AG04450 (cell line): ENCODE results near the gene SPI1. TPM values are rescaled to one million over a fixed set of nuclear protein-coding genes. Genes with fewer than 3 reads are reported as not detected.

ENCODE experiments used
- CTCF ChIA-PET: fragments of 300-600, 350-600 bp; formaldehyde crosslinking; extraction: SDS; loops from one replicate; lab custom pipeline; 2022; ENCODE audit warnings: antibody characterized with exemption, inconsistent platforms; lab: Charles Lee
- POLR2A ChIA-PET: fragments of 350-600 bp; formaldehyde crosslinking; extraction: SDS; loops from one replicate; lab custom pipeline; 2021; ENCODE audit warnings: antibody characterized with exemption, inconsistent platforms; lab: Yijun Ruan, JAX
- DNase-seq: peaks from one replicate; pipeline ENCODE4 v3.0.0-alpha.2; 2011; ENCODE audit warnings: low read depth, low spot score
- H3K27ac ChIP-seq: one replicate; pipeline ENCODE4 v1.5.1; 2012; ENCODE audit warnings: low read depth, low read length, control low read depth
- H3K27me3 ChIP-seq: one replicate; pipeline ENCODE4 v1.6.0; 2012; ENCODE audit warnings: low read length; ENCODE audit not compliant: control insufficient read depth, insufficient read depth
- H3K4me3 ChIP-seq: 2 replicates; pipeline ENCODE4 v1.5.1; 2011; ENCODE audit warnings: mild to moderate bottlenecking, low read depth, low read length, control low read depth
- H3K9me3 ChIP-seq: 2 replicates; pipeline ENCODE4 v1.5.1; 2012; ENCODE audit warnings: low read length; ENCODE audit not compliant: control insufficient read depth, insufficient read depth
- polyA plus RNA-seq: library from polyadenylated mRNA; depleted of rRNA; stranded (reverse); fragments of >200 nt; gene quantifications from 2 replicates; pipeline ENCODE4 v1.2.3, GENCODE V29; 2011
- TF ChIP-seq, protein P1 (sequence below): IDR thresholded peaks from 2 replicates; pipeline ENCODE4 v1.5.1; 2011; ENCODE audit warnings: low read depth, low read length, control low read depth, inconsistent platforms

The SPI1 gene
- polyA plus RNA-seq, 1 experiment: not detected

- no peak for DNase-seq
- CTCF ChIA-PET: no interaction called here
Observed at GRCh38 chr11:47350315-47350714, 28.0 kb downstream of the SPI1 start.

DNA sequence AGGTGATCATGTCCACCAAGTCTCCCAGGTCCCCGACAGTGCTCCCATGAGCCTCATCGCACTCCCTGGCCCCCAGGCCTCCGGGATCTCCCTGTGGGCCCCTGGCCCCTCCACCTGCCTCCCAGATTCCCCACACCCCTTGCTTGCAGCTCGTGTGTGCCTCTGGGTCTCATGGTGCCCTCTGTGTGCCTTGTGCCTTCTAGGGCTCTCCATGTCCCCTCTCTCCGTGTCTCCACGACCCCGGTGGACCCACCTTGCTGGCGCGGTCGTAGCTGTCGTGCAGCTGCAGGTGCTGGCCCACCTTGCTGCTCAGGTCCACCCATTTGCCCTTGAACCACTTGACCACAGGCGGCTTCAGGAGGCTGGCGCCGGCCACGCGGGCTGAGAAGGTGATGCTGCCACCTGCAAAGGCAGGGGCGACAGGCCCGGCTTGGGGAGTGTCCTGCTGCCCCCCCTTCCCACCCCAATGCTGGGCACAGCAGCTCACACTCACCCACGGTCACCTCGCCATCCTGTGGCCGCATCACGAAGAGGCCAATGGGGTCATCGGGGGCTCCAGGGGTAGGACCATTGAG, 28.7 kb downstream of the SPI1 start:
- Histone ChIP-seq H3K27me3 (peaks cover 25% of the 10 kb centered on the region), H3K4me3 (no peak overlapping the region), H3K27ac (no peak overlapping the region), H3K9me3 (no peaks in the 10 kb centered on the region; the same call in 1 of the 2 replicates)
- TF ChIP-seq, protein P1, sequence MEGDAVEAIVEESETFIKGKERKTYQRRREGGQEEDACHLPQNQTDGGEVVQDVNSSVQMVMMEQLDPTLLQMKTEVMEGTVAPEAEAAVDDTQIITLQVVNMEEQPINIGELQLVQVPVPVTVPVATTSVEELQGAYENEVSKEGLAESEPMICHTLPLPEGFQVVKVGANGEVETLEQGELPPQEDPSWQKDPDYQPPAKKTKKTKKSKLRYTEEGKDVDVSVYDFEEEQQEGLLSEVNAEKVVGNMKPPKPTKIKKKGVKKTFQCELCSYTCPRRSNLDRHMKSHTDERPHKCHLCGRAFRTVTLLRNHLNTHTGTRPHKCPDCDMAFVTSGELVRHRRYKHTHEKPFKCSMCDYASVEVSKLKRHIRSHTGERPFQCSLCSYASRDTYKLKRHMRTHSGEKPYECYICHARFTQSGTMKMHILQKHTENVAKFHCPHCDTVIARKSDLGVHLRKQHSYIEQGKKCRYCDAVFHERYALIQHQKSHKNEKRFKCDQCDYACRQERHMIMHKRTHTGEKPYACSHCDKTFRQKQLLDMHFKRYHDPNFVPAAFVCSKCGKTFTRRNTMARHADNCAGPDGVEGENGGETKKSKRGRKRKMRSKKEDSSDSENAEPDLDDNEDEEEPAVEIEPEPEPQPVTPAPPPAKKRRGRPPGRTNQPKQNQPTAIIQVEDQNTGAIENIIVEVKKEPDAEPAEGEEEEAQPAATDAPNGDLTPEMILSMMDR: no peak
- CTCF ChIA-PET: no interaction called here
- POLR2A ChIA-PET: no interaction called here
- no peak for DNase-seq

More at GRCh38 chr11:47350315-47350714, 28.0 kb downstream of the SPI1 start:
- POLR2A ChIA-PET: no interaction called here
- no peak overlapping the region for H3K27ac ChIP-seq
- H3K4me3 ChIP-seq: no peak overlapping the region
- TF ChIP-seq, protein P1: no peak
- H3K27me3 ChIP-seq: peaks cover 22% of the 10 kb centered on the region
- H3K9me3 ChIP-seq: no peaks in the 10 kb centered on the region; the same call in 1 of the 2 replicates

DNA sequence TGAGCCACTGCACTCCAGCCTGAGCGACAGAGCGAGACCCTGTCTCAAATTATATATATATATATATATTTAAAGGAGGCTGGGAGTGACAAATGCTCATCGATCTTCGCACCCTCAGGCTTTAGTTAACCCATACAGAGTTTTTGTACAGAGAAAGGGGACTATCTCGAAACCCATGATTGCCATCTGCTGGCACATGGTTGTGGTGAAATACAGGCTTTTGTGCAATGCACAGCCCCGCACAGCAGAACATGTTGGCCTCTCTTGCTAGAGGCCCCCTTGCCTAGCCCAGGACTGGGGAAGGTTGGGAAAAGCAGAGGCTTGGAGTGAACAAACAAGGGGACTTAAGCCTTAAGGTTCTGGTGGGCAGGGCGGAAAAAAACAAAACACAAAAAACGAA, 29.5 kb downstream of the SPI1 start:
- ChIA-PET POLR2A (no interaction called here), CTCF (interaction anchor here (1.1 kb wide), 1 partner anchor 92 kb away, joined by 3 read pairs; the partner anchor contains the start of gene NR1H3)
- Histone ChIP-seq H3K27me3 (peaks cover 31% of the 10 kb centered on the region), H3K27ac (no peak overlapping the region), H3K4me3 (no peak overlapping the region), H3K9me3 (no peaks in the 10 kb centered on the region; the same call in 1 of the 2 replicates)
- no peak for DNase-seq
- TF ChIP-seq, protein P1: peak; percentile 32; the same call in 1 of the 2 replicates

DNA sequence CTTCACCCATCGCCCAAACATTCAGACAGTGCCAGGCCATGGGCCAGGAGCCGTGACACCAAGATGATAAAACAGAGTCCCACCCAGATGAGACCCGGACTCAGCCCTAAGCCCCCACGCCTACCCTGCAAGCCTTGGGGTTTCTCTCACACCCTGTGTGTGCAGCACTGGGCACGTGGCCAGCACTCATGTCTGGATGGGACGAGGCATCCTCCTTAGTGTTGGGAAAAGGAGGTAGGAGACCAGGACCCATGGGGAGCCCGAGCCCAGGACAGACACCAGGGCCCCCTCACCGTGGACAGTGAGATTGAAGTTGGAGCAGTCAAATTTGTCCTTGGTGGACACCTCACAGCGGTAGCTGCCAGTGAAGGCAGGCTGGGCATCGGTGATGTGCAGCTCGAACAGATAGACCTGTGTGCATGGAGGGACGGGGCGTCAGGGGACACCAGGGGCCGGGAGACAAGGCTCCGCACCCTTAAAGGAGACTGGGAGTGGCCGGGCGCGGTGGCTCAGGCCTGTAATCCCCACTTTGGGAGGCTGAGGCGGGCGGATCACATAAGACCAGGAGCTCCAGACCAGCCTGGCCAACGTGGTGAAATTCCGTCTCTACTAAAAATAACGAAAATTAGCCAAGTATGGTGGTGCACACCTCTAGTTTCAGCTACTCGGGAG, 30.1 kb downstream of the SPI1 start:
- POLR2A ChIA-PET: no interaction called here
- DNase-seq: no peak
- CTCF ChIA-PET: interaction anchor here (1.1 kb wide), 1 partner anchor 91 kb away, joined by 3 read pairs; the partner anchor contains the start of gene NR1H3
- no peak overlapping the region for H3K4me3 ChIP-seq
- H3K27me3 ChIP-seq: peaks cover 31% of the 10 kb centered on the region
- no peak overlapping the region for H3K27ac ChIP-seq
- no peaks in the 10 kb centered on the region; the same call in 1 of the 2 replicates for H3K9me3 ChIP-seq
- TF ChIP-seq, protein P1: no peak

GRCh38 chr11:47347137-47347536, 31.2 kb downstream of the SPI1 start:
- ChIA-PET CTCF (no interaction called here), POLR2A (no interaction called here)
- DNase-seq: no peak
- Histone ChIP-seq H3K4me3 (no peak overlapping the region), H3K9me3 (no peaks in the 10 kb centered on the region; the same call in 1 of the 2 replicates), H3K27ac (no peak overlapping the region), H3K27me3 (peaks cover 31% of the 10 kb centered on the region)
- TF ChIP-seq, protein P1: no peak
